HG03039 (cell line): ENCODE data around the gene SPTSSB.

ENCODE experiments used
- ATAC-seq: cut with Tn5 transposase; IDR thresholded peaks from one replicate; pipeline ENCODE4 v1.9.1; 2021; ENCODE audit warnings: mild to moderate bottlenecking, moderate library complexity; ENCODE audit not compliant: unreplicated experiment

The SPTSSB gene, protein sequence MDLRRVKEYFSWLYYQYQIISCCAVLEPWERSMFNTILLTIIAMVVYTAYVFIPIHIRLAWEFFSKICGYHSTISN

DNA sequence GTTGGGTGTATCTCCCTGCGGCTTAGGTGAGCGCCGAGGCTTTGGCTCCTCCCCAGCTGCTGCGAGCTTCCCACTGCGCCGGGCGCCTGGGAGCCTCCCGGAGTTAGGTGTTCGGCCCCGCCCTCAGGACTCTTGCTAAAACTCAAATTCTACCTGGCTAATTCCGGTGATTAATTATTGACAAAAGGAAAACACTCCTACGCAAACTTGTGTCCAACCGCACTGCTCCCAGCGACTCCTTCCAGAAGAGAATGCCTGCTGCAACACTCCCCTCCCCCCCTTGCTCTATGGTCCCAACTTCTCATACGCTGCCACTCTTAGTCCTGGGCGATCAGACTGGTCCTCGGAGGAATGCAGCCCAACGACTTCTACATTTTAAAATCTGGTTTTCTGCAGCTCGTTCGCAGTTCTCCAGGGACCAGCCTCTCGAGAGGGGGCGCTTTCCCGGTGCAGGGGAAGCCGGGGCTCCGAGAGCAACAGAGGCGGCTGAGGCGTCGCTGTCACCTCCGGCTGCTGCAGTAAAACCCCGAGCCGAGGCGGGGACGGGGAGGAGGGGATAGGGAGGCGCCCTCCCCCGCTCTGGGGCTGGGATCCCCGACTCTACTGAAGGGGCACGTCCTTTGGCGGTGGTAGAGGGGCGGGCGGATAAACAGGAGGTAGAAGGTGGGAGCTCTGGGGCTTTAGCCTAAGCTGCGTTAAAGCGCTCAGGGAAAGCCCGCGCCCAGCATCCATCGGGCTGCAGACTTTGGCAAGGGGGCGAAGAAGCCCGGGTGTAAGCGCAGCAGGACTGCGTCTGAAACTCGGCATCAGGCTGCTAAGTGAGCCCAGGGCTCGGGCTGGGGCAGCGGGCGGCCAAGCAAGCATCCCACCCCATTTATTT, at the start of gene SPTSSB:
Gene SPTSSB (minus strand): TSS at position 77 of the 880 bp plus-strand sequence. CDS start 25,194 bp downstream, outside the sequence.
- no peak for ATAC-seq

DNA sequence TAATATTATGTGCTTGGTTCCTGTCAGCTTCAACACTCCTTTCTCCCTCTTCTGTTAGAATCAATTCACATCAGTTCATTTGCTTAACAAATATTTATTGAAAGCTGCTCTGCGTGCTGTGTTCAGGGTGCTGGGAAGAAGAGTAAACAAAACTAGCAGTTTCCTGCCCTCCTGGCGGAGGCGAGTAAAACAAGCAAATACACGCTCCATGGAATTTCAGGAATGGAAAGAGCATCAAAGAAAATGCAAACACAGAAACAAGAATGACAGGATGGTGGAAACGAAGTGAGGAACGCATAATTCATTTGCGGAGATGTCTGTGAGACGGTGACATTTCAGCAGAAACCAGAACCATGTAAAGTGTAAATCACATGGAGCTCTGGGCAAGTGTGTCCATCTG, 49.4 kb upstream of the SPTSSB start:
- no peak for ATAC-seq

DNA sequence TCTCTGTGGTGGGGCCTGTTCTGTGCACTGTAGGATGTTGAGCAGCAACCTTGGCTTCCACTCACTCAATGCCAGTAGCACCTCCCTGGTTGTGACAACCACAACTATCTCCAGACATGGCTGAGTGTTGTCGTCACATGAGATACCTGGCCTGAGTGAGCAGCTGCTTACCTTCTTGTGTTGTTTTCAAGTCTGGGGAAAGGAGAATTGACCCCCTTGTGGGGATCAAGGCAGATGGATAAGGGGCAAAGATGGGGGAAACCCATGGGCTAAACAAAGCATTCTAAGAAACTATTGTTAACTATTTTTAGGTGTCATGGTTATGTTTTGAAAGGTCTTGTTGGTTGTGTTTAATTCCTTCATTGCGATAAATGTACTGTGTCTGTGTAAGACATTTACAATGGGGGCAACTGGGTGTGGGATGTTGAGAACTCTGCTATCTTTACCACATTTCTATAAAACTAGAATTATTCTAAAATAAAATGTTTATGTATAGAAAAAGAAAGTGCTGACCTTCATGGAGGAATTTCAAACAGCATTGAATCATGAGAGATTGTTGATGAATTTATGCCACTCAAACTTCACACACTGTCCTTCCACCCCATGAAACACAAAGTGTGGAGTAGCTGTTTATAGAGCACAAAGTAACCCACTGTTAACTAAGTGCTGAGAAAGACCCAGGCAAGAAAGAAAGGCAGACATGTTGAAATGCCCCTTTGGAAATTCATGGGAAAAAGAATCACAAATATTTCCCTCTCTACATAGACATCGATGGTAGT, 48.4 kb upstream of the SPTSSB start:
- no peak for ATAC-seq

DNA sequence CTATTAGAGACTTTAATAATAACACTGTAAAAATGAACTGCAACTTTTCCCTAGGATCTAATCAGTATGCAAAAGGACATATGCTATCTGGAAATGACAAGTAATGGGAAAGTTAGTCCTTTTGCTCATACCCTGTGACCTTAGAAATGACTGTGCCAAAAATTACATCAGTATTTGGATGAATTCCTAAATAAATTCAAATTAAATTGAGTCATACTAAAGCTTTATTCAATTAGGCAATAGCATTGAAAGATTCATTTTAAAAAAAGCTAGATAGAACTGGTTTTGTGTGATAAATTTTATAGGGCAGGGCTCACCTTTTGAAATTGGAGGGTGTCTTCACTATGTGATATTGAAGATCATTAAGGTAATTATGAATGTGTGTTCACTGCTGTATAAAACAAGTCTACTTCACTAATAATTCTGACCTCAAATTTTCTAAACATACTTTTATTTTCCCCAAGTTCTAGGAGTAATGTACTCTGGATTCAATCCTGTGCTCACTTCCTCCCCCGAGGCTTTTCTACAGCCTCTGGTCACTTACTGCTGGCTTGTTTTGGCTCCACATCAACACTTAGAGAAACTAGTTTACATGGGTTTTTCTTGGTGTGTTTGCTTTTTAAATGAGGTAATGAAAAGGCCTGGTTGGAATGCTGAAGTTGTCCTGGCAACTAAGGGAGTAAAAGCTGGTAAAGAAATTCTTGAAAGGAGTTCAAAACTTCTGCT, 44.4 kb upstream of the SPTSSB start:
- no peak for ATAC-seq

DNA sequence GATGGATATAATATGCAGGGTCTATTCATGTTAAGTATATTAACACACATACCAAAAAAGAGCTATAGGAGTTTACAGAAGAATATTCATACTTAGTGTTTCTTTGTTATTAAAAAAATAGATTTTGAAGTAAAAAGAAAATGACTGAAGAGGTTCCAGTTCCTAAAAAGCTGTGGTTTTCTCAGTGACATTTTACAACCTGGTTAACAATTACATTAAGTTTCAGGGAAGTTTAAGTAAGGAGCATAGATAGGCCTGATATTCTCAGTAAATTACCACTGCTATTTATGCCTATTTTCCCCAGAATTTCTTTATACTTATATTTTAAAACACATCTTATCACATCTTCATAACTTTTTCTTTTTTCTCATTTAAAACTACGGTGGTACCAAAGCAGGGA, 43.6 kb upstream of the SPTSSB start:
- ATAC-seq: no peak

DNA sequence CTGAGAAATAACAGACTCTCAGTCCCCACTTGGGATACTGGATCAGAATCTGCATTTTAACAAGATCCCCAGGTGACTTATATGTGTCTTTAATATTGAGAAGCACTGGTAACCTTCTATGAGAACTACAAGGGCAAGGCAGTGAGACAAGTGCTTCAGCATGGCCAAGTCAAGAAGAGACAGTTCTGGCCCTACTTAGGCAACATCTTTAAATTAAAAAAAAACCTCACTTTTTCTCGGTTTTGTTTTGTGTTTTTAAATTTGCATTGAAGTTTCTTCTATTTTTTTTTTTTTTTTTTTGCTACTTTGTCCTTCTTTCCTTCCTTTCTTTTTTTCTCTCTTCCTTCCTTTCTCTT, 42.5 kb upstream of the SPTSSB start:
- ATAC-seq: no peak

DNA sequence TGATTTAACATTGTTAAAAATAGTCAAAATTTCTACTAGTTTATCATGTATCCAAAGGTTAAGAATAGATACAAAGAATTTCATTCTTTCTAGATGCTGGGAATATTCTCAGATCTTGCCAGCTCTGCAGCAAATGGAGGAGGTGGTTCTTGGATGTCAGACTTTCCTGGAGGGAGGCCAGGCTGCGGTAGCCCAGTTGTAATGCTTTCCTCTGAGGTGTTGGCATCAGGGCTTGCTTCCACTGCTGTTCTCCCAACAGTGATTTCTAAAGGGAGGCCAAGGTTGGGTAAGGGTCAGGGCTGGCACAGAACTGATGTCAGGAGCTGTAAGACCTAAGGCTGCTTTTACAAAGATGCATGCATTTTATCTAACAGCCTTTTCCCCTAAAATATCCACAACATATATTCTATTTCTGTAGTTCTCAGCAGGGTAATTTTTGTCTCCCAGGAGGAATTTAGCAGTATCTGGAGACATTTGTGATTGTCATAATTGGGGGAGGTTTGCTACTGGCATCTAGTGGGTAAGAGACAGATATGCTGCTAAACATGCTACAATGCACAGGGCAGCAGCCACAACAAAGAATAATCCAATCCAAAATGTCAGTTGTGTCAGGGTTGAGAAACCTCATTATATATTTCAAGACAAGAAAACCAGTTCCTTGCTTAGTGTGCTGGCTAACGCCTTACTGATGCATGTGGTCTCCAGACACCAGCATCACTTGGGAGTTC, 42.0 kb upstream of the SPTSSB start:
- no peak for ATAC-seq

DNA sequence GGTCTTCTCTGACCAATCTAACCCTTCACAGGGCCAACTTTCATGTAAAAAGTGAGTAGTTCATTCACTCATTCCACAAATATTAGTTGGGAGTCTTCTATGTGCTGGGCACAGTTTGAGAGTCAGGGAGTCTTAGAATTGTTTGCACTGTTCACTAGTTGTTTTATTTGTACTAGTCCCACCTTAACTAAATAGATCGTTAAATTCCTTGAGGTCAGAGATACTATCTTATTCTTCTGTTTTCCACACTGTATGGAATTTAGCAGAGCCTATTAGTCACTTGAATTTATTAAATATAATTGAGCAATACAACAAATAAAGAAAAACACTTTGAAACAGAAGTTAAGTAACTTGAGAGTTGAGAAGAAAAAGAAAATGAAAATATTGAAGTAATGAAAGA, 40.8 kb upstream of the SPTSSB start:
- ATAC-seq: no peak

DNA sequence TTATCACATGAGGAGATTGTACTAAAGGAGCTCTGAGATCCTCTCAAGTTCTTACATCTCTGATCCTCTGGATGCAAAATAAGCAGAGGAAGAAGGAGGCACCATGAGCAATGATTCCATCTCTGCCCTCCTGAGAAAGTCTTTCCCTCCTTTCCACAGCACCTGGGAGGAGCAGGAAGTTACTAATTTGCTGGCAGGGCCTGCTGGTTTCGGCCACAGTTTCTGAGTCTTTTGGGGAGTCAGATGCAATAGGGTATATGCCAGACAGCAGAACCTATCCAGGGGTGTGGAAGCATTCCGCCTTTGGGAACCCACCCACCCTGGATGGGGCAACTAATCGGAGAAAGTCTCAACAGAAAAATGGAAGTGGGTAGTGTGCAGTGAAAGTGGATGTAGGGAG, 38.5 kb upstream of the SPTSSB start:
- ATAC-seq: no peak

DNA sequence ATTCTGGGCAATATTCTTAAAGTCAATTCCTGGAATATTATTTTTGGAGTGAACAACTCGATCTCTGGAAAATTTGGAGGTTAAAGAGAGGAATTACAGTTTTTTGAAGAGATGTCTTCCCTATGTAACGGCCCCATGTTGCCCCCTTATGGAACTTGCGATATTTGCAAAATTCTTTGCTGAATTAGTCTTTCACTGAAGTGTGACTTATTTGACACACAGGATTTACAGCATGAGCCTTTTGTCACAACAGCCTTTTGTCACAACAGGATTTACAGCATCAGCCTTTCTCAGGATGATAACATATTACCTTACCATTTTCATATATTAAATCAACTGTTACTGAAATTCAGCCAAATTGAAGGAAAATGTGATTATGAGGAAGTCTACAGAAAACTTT, 37.8 kb upstream of the SPTSSB start:
- ATAC-seq: no peak

DNA sequence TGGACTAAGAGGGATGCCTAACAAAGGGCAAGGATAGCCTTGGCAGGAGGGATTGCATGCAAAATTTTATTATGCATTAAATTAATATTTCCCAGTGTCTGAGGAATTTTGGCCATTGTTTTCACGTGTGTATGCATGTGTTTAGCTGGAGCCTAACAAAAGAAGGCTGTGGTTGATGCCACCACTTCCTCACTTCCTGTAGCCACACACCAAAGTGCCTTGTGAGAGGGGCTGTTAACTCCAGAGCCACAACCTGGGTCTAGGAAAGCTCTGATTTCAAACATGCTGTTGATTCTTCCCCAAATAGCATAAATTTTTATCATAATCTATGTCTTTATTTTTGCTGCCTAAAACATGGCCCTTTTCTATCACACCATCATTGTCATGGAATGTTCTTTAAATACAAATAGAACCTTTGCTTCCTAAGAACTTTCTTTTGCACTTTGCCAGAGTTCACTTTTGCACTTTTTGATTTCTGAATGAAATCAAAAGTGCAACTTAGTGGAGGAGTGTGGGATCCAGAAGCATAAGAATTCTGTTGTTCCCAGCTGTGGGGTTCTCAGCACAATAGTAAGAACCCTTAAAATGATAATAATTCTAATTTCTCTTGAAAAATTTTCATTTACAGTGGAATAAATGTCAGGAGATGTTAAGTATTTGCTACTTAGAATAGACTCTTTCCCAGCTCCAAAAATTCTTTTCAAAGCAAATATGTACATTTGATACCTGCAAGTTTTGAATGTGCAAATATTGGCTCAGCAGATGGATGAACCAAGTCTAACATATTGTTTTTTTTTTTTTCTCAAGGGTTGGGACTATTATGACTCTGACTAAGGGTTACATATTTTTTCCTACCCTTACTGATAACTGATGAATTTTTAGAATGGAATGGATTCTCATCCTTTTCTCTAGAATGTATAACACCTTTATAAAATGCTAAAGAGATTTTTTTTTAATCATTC, 35.6 kb upstream of the SPTSSB start:
- ATAC-seq: no peak

DNA sequence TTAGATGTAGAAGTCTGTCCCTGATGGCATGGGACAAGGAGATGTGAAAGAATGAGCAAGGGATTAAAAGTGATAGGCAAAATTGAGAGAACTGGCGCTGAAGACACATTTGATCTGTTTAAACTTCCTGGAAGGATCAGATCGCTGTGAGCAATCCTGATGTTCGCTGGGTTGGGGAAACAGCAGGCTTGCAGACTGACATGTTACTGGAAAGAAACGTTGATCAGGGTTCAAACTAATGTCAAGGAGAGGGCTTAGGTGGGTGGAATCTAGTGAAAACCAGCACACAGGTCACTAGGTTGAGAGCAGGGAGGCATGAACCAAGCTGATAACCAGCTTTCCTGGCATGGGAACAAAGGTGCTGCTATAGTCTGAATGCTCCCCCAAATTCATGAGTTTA, 34.5 kb upstream of the SPTSSB start:
- ATAC-seq: no peak

DNA sequence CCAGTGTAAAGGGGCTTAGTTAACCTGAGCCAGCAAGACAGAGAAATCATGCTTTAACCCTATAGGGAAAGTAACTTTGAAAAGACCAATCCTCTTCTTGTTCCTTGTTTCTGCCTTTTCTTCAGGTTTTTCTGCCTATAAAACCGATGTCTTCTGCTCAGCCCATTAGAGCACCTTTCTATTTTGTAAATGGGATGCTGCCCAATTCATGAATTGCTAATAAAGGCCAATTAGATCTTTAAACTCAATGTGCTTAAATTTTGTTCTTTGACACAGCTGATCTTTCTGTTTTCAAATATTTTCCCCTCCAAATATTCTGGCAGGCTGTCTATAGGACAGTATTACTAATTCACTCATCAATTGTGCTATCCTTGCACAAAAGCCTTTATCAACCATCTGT, 33.8 kb upstream of the SPTSSB start:
- no peak for ATAC-seq

DNA sequence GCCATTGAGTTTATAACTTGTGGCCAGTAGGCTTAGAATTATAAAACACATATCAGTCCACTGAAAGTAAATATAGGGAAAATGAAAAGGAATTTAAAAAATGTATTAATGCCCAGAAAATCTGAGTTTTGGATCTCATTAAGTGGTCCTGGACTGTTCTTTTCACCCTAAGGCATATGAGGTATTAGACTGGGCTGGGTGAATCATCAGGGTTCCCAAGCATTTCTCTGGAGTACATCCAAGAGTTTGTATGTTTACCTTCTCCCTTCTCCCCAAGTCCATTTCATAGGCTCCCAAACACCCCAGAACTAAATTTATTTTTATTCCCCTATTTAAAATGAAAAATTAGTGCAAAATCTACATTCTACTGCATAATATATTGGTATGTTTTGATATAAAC, 31.9 kb upstream of the SPTSSB start:
- no peak for ATAC-seq

DNA sequence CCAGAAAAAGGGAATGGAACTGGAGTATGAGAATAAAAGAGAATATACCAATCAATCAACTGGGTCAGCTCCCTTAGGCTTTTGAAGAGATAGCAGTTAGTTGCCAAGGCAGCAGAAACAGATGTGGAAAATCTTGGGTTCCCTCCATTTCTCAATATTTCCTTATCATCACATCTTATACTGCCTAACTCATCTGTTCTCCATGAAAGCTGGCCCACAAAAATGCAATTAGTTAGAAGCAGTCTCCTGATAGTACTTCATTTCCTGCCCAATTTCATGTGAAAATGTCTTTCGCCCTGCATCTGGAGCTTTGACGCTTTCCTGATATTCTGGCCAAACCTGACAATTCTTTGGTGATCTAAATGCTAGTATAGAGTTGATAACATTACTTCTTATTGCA, 30.1 kb upstream of the SPTSSB start:
- no peak for ATAC-seq

DNA sequence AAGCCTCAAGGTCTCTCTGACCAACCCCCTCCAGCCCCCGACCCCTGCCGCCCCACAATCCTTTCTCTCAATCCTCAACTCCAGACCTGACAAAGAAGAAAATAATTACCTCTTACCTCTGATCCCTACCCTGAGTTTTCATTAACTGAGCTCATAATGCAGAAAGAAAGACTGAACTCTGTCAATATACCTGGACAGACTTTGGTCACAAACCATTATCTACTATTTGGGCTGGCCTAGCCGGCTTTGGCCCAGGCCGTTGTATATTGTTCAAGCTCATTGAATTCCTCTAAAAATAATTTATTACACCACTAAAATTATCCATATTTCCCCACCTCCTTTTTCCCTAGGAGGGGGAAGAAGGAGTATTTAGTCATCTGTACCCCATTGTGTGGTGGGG, 29.3 kb upstream of the SPTSSB start:
- ATAC-seq: no peak

DNA sequence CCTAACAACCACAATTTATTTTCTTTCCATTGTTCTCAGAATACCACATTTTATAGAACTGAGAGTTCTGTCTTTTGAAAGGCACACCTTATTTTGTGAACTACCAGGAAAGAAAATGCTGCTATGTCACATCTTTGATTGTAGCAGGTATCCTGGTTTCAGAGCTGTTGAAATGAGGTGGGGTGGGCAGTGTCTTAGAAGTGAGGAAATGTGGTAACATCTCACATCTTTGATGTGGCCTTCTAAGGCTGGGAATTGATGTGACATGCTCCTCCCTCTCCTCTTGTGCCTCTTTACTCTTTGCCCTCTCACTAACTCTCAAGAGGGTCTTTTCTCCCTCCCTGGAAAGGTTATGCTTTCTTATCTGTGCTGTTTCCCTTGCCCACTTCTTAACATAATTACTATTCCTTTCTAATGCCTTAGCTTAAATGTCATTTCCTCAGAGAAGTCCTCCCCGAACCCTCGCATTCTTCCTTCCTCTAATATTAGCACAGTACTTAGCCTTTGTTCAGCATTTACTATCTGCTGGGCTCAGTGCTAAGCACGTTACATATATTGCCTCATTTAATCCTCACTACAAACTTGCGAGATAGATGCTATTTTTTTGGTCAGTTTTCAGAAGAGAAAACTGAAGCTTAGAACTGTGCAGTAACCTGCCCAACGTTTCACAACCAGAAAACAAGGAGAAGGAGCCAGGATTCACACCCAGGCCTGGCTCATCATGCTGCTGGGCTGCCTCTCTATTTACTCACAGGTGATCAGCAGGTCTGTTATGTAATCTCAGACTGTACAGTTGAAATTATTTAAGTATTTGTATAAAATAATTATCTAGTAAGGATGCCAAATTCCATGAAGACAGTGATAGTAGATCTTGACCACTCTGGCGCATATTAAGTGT, 24.0 kb upstream of the SPTSSB start:
- ATAC-seq: no peak

DNA sequence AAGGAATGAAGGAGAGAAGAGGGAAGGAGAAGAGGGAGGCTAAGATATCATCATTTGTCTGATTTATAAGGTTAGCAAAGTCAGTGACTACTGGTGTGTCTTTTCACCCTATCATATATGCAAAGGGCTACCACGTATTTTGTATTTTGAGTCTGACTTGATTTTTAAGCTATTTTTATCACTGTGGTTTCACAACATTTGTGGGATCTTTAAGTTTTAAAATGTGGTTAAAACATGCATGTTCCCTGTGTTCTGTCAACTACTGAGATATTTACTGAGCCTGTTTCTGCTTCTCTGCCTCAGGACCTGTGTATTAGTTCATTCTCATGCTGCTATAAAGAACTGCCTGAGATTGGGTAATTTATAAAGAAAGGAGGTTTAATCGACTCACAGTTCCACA, 22.5 kb upstream of the SPTSSB start:
- ATAC-seq: no peak

DNA sequence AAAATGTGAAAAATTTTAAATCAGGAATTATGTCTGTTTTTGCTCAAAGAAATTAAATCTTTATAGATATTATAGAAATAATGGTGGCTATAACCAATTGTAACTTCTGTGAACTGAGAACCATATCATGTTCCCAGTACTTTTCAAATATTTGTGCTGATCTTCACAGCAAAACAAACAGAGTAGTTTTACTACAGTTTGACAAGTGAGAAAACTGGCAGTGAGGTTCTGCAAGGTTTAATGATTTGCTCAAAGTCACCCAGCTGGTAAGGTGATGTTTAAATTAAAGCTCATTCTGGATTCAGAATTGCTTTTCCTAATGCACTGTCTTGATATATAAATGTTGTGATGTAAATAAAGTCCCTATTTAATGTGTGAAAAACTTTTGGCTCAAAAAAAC, 22.0 kb upstream of the SPTSSB start:
- no peak for ATAC-seq
